ENCODE results near the gene FHOD1.

FHOD1 gene

GRCh38 chr16:67193536-67193935, 53.7 kb downstream of the FHOD1 start:
- no peak for DNase-seq (ENCODE audit: low read depth in 2 of 2, low spot score in 1 of 2)

GRCh38 chr16:67192781-67193361, 54.4 kb downstream of the FHOD1 start:
- DNase-seq (ENCODE audit: low read depth in 2 of 2, low spot score in 1 of 2): no peak

GRCh38 chr16:67191995-67192681, 55.1 kb downstream of the FHOD1 start, which contains the start of gene E2F4:
TSS of gene E2F4 (plus strand) at chr16:67192155. CDS start at chr16:67192228, 73 bp downstream.
- DNase-seq (ENCODE audit: low read depth in 2 of 2, low spot score in 1 of 2): peak; percentile 59 to 75

- DNase-seq (ENCODE audit: low read depth in 2 of 2, low spot score in 1 of 2): no peak
These were observed 55.8 kb downstream of the FHOD1 start for GRCh38 chr16:67191411-67191994.

GRCh38 chr16:67190448-67191399, 56.6 kb downstream of the FHOD1 start:
- DNase-seq (ENCODE audit: low read depth in 2 of 2, low spot score in 1 of 2): no peak

GRCh38 chr16:67190041-67190440, 57.2 kb downstream of the FHOD1 start, which contains the start of gene EXOC3L1:
TSS of gene EXOC3L1 (minus strand) at chr16:67190136. CDS start at chr16:67189676, 460 bp downstream.
- no peak for DNase-seq (ENCODE audit: low read depth in 2 of 2, low spot score in 1 of 2)

- DNase-seq (ENCODE audit: low read depth in 2 of 2, low spot score in 1 of 2): no peak
These were observed 58.5 kb downstream of the FHOD1 start for GRCh38 chr16:67188798-67189197.

GRCh38 chr16:67188323-67188722, 59.0 kb downstream of the FHOD1 start:
- DNase-seq (ENCODE audit: low read depth in 2 of 2, low spot score in 1 of 2): no peak

GRCh38 chr16:67187175-67187890, 59.9 kb downstream of the FHOD1 start:
- DNase-seq (ENCODE audit: low read depth in 2 of 2, low spot score in 1 of 2): no peak

- no peak for DNase-seq (ENCODE audit: low read depth in 2 of 2, low spot score in 1 of 2)
These were observed 60.7 kb downstream of the FHOD1 start for GRCh38 chr16:67186550-67186950.

- DNase-seq (ENCODE audit: low read depth in 2 of 2, low spot score in 1 of 2): no peak
These were observed 61.6 kb downstream of the FHOD1 start for GRCh38 chr16:67185651-67186134.

GRCh38 chr16:67184995-67185650, 62.2 kb downstream of the FHOD1 start:
- DNase-seq (ENCODE audit: low read depth in 2 of 2, low spot score in 1 of 2): peak; percentile 54 to 59

- DNase-seq (ENCODE audit: low read depth in 2 of 2, low spot score in 1 of 2): no peak
These were observed 62.8 kb downstream of the FHOD1 start for GRCh38 chr16:67184453-67184994.

- DNase-seq (ENCODE audit: low read depth in 2 of 2, low spot score in 1 of 2): peak; percentile 82 to 86
These were observed 63.4 kb downstream of the FHOD1 start, which contains the start of gene MATCAP1 for GRCh38 chr16:67183627-67184452. TSS of gene MATCAP1 (minus strand) at chr16:67183963. CDS start at chr16:67180610, 3,353 bp downstream.

- DNase-seq (ENCODE audit: low read depth in 2 of 2, low spot score in 1 of 2): no peak
These were observed 64.0 kb downstream of the FHOD1 start for GRCh38 chr16:67183284-67183626.

- DNase-seq (ENCODE audit: low read depth in 2 of 2, low spot score in 1 of 2): no peak
These were observed 65.0 kb downstream of the FHOD1 start for GRCh38 chr16:67182288-67182687.

GRCh38 chr16:67181346-67181745, 65.9 kb downstream of the FHOD1 start:
- no peak for DNase-seq (ENCODE audit: low read depth in 2 of 2, low spot score in 1 of 2)

- DNase-seq (ENCODE audit: low read depth in 2 of 2, low spot score in 1 of 2): no peak
These were observed 67.1 kb downstream of the FHOD1 start for GRCh38 chr16:67180166-67180565.

Data from stimulated activated CD8-positive, alpha-beta memory T cell treated with anti-CD3 and anti-CD28 coated beads, Interleukin-4, amount 100 ng/mL, for 4 hours (primary cell).